GM21515 (cell line): ENCODE data around the gene USP3.

ENCODE experiments used
- ATAC-seq: cut with Tn5 transposase; IDR thresholded peaks from one replicate; pipeline ENCODE4 v1.9.1; 2021; ENCODE audit not compliant: unreplicated experiment

The USP3 gene

DNA sequence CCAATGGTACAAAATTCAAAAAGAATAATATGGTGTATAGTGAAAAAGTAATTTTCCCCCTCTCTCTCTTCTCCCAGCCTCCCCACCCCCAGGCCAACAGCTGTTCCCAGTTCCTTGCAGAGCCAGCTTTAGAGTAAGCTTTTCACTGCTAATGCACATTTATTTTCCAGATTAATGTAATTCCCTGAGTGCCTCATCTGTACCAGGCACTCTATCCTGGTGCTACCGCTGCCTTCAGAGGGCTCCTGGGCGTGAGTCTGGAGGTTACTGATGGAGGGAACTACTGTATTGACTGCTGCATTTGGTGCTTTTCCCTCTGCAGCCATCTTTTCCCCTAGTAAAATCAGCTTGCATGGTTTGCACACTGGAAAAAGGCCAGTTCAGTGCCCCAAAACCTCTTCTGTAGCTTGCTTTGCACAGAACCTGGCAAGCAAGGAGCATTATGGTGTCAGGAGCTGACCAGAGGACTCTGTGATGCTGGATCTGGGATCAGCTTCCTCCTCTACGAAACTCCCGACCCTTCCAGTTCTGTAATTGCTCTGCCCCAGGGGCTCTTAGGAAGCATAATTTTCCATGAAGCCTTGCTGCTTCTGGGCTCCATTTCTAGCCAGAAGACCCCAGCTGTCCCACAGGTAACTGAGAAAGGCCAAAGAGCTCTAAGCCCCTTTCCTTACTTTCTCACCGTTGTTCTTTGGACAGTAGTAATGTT lies 8.5 kb upstream of the USP3 start:
- no peak for ATAC-seq

DNA sequence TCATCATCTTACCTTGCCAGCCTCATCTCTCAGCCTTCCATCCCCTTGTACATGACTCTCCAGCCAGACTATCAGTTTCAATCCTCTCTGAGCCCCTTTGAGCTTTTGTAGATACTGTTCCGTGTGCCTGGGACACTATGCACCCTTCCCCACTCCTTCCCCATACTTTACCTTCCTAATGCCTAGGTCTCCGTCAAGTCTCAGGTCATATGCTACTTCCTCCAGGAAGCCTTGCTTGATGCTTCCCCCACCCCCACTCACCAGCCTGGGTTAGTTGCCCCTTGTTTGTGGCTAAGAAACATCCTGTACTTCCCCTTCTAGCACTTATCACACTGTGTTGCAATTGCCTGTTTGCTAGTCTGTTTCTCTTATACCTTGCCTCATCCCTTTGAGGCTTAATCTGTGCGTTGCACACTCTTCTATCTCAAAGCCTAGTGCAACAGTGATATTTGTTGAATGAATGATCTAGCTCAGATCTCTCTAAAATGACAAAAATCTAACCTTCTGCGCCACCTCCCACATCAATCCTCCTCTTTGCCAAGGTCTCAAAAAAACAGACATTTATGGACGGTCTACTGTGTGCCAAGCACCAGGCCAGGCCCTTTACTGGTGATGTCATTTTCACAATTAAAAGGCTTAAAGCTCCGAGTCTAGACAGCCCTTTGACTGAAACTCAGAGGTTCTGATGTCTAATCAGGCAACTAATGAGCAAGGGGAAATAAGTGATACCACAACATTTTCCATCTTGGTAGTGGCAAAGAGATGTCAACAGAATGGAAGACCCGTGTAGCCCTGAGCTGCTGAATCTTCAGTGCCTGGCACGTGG lies 6.5 kb upstream of the USP3 start:
- no peak for ATAC-seq

DNA sequence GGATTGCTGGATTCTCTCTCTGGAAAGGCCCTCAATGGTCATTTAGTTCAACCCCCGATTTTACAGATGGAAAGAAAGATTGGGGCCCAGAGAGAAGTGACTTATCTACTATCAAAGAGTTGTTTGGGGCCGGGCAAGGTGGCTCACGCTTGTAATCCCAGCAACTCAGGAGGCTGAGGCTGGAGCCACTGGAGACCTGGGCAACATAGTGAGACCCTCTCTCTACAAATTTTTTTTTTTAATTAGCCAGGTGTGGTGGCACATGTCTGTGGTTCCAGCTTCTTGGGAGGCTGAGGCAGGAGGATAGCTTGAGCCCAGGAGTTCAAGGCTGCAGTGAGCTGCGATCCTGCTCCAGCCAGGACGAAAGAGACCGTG lies 5.2 kb upstream of the USP3 start:
- ATAC-seq, result no peak

DNA sequence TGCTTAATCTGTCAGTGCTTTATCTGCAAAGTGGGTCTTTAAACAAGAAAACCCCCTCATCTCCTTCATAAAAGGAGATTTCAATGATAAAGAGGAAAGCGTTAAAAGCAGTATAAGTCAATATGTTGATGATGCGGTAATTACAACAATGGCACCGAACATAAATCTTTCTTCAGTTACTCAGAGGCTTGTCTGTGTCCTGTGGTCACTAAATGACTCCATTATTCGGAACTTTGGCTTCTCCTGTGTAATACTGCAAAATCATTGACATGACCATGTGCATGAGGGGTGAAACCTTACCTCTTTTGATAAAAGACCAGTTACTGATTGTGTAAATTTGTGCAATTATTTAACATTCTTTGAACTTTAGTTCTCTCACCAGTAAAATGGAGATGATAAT lies 4.8 kb upstream of the USP3 start:
- no peak for ATAC-seq

DNA sequence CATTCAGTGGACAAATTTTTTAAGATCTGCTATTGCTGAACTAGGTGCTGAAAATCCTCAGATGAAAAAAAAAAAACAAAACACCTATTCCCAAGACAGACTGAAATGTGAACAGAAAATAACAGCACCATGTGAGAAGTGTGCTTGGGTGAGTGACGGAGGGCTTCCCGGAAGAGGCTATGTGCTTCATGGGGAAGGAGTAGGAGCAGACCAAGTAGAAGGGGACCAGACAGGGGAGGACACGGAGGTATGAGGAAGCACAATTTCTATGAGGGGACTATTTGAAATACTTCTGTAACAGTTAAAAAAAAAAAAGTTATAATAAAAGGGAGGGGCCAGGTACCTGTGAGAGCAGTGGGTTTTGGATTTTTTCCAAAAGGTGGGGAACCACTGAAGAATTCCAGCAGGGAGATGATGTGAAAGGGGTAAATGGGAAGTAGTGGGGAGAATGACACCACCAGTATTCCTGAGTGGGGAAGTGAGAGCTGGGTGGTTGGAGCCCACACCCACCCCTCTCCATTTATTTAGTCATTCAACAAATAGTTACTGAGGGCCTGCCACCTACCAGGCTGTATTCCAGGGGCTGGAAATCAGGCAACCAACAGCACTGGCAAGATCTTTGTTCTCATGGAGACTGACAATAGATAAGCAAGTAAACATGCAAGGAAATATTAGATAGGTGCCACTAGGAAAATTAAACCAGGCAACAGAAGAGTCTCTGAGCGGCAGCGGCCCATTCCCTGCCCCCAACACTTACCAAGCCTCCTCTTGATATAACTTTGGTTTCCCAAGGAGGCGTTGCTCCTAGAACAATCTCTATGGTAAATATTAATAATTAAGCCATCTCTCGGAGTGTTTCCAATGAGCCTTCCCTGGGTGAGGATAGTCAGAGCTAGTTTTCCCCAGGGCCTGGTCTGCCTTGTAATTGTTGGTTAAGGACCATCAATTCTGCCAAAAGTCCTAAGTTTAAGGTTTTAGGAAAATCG lies 3.8 kb upstream of the USP3 start:
- no peak for ATAC-seq

DNA sequence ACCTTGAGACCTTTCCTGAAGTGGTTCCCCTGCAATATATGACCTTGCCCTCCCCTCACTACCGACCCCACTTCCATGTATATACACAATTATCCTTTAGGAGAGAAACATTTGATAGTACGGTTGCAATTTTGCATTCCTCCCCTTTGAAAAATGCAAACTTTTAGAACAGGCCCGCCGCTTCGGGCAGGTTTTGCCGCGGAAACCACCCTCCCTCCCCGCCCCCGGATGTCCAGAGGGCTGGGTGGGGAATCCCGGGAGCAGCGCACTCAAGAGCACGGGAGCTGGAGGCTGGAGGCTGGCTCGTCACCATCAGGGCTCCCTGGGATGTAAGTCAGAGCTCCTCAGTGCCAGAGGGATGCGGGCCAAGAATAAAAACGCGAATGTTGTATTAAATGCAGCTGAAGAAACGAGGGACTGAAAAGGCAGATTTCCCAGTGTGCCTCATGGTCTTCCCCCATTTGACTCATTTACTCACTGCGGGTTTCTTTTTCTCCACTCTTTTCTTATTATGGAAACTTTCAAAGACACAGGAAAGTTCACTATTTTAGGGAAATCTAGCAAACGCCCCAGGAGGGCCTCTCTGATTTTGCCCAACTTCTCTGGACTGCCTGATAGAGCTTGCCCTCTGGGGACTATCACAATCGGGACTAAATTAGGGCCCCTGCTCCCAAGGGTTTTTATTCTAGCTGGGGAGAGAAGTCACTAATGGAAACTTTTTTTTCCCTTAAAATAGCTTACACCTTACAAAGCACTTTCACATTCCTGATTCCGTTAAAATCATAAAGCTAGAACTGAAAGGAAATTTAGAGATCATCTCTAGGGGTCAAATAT lies 2.9 kb upstream of the USP3 start:
- ATAC-seq, result no peak

DNA sequence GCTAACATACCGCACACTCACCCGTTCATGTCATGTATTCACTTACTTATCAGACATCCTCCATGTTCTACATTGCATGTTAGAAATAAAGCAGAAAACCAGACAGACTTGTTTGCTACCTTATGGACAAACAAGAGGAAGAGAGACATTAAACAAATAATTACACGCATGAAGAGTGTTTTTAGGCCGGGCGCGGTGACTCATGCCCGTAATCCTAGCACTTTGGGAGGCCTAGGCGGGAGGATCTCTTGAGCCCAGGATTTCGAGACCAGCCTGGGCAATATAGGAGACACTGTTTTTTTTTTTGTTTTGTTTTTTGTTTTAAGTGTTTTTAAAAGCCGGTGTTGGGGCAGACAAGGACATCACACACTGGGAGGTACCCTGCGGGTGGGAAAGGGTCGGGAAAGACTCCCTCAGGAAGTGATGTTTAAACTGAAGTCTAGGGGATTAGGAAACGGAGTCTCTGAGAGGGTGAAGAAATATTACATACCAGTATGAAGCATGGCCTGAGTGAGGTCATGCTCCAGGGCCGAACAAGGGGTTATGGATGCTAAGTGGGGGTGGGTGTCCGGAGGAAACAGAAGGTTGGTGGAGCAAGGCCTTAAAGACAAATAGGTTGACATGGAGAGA lies 2.1 kb upstream of the USP3 start:
- ATAC-seq, result no peak

DNA sequence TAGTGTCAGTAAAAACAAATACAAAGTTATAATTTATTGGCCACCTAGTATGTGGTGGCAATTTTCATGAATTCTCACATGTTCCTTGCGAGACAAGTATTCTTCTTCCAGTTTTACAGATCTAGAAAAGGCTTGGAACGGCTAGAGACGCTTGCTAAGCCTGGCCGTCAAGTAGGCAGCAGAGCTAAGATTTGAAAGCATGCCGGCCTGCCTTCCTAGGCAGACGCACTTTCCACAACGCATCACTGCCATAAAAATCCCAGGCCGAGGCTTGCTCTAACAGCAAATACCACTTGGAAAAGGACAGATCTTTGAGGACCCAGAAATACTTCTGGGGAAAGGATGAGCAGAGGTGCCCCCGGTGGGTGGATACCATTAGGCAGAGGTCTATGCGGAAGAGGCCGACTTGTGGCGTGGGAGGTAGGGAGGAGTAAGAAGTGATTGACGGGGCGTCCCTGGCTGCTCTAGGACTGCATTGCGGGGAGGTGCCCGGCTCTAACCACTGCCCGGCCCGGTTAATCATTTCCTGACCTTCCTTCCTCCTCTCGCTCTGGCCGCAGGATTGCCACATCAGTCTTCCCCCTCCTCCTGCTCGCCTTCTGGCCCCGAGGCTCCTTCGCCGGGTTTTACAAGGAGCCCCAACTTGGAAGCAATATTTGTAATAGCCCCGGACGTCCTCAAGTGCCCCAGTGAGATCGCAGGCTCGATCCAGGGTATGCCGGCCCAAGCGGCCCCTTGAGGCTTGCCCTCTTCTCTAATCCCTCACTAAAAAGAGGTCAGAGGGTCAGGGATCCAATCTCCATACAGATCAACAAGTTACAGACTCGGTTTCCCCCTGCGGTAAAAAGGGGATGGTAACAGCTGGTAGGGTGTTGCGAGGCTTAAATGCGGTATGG lies 1.3 kb upstream of the USP3 start:
- peak; percentile 43 for ATAC-seq

DNA sequence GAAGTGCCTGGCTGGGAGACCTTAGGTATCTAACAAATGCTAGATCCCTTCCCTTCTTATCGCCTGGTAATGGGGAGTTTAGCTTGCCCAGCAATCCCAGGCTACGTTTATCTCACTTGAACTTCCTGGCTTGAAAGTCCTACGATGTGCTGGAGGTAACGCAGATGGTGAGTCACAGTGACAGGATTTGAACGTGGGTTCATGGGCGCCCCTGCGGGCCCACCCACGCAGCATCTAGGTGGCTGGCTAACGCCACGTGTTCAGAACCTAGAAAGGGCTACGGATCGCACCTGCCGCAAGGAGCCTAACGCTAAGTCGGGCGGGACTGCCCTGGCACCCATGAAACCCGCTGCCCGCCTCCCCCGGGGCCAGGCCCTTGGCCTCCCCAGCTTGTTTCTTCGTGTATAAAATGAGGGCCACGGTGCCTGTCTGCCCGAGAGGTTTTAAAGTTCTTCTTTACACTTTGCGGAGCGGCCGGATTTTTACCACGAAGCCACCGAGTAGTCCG lies 600 bp upstream of the USP3 start:
- peak; percentile 26 for ATAC-seq

DNA sequence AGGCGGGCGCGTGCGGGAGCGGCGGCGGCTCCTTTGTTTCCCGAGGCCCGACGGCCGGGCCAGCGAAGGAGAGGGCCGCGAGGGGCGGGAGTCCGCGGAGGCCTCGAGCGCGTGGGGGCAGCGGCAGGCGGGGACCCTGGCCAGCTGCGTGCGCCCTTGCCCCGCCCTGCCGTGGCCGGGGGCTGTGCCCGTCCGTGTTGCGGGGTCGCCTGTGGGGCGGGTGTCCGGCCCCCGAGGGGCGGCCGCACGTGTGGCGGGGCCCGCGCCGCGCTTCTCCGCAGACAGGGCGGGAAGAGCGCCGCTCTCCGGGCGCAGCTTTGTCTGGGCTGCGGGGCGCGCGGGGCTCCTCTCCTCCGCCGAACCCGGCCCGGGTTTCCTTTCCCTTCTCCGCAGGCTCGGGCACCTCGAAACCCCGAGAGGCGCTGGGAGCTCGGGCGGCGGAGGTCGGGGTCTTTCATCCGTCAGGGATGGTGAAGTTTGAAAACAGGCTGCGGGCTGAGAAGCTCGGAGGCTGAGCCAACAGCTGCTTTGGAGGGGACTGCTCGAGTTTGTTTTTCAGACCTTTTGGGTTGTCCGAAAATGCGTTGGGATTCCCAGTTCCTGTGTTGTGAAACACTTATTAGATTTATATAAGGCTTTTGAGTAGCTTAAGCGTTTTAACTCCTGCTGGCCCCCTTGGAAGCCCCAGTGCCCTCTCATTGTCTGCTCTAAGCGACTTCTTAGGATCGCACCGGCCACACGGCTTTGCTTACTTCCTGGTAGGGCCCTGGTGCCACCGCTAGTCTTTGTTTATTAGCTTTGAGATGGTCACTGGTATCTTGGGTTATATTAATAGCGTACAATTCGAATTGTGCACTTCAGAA lies 817 bp downstream of the USP3 start:
- ATAC-seq, result peak; percentile 6

DNA sequence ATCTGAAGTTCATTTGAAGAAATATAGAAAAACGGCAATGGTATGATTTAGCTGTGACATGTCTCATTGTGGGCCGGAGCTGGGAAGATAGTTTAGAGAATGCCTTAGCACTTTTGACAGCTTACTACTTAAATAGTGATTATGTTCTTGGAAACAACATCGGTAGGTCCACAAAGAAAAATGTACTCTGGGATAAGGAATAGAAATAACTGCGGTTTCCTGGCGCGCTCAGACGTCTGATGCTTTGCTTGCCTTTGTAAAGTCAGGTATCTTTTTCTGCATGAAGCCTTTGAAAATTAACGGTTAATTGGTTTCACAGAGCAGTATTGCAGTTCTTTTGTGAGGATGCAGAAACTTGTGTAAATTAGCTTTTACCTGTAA lies 1.4 kb downstream of the USP3 start:
- no peak for ATAC-seq

DNA sequence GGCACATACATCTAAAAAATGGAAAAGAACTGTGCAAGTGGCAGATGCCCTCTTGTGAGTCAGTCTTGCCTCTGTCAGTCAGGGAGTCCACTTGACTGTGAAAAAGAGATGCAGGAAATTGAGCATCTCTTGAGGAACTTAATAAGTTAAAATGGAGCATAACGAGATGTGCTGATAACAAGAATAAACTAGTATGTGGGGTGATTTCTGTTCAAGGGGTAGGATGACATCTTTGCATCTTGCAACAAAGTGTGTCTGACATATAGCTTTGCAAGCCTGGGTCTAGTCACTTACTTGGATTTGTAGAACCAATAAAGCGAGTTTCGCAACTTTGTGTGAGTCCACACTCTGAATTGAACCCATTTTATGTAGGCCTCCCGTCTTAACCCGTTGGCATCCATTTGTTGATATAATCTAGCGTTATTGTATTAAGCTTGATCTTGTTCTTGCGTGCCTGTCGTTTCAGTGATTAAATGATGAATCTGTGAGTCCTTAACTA lies 2.2 kb downstream of the USP3 start:
- ATAC-seq, result no peak

DNA sequence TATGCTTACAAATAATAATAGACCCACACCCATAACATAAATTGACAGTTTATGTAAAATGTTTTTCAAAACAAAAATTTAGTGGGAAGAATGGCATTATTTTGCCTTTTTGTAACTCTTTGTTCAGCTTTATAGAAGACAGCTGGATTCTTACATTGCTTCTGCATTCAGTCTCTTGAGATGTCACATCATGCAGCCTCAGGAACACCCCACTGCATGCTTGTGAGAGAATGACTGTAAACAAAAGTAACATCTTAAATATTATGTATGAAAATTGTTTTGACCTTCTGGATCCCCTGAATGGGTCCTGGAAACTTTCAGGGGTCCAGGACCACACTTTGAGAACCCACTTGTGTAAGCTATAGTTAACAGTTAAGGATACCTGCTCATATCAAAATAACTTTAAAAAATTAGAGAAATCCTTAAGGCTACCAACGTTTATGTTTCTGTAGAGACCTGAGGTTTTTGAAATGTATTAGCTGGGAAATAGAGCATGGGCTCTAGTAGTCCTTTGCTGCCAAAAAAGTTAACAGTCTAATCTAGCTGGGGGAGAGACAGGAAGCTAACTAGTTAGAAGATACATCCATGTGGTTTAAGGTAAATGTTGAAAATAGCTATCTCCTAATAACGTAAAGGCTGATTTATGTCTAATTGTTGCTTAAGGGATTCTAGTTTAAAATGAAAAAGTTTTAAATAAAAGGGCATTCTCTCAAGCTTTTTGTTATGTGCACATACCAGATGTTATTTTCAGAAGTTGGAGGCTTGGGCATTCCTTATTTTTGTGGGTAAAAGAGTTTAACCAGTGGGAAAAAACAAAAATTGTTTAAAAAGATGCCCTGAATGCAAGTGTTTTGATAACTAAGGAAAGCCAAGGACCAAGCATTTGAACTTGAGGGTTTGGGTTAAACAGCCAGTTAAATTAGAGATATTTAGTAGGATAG lies 3.8 kb downstream of the USP3 start:
- ATAC-seq, result no peak

DNA sequence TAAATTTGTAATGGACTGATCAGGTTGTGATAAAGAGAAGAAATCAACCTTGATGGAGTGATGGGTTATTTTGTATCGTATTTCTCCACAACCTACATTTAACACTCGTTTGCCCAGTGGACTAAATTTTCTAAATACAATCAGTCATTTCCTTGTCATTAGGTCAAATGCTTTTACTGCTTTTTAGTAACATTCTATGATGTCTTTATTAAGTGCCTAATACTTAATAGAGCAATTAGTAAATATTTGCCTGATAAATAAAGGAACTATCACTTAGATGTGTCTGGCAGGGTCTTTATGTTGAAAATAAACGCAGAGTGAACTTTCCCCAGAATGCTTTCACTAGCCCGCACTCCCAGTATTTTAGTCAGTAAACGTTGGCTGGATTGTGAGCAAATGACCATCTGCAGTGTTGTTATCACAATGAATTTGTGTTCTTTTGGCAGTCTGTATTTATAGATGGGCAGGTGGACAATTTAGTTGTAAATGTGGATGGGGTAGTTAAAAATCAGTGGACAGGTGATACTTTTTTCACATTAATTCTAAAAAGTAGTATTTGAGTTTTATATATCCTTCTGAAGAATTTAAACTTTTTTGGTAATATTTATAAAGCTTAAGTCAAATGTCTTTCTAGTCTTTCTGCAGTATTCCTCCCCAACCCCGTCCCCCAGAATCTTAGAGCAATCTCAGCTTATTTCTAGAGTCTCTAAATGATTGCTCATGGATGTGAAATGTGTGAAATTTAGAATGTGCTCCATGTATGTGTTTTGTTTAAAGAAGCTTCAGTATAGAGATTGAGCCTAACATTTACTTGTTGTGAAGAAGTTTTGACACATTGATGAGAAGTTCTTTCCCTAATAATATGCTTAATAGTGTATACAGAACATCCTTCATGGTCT lies 4.9 kb downstream of the USP3 start:
- no peak for ATAC-seq
